HG03457 (cell line): Measurements from ENCODE around the gene GNL3.

Experiments used
- ATAC-seq: cut with Tn5 transposase; IDR thresholded peaks from one replicate; pipeline ENCODE4 v1.9.1; 2021; ENCODE audit warnings: moderate number of reproducible peaks; ENCODE audit not compliant: unreplicated experiment

GNL3 gene

GRCh38 chr3:52688266-52688665 lies 2.4 kb downstream of the GNL3 start:
- no peak for ATAC-seq

GRCh38 chr3:52689151-52689550 lies 3.3 kb downstream of the GNL3 start:
- ATAC-seq: no peak

GRCh38 chr3:52690560-52690959 lies 4.7 kb downstream of the GNL3 start:
- no peak for ATAC-seq

- no peak for ATAC-seq
These were observed 7.2 kb downstream of the GNL3 start for GRCh38 chr3:52693071-52693470.

DNA sequence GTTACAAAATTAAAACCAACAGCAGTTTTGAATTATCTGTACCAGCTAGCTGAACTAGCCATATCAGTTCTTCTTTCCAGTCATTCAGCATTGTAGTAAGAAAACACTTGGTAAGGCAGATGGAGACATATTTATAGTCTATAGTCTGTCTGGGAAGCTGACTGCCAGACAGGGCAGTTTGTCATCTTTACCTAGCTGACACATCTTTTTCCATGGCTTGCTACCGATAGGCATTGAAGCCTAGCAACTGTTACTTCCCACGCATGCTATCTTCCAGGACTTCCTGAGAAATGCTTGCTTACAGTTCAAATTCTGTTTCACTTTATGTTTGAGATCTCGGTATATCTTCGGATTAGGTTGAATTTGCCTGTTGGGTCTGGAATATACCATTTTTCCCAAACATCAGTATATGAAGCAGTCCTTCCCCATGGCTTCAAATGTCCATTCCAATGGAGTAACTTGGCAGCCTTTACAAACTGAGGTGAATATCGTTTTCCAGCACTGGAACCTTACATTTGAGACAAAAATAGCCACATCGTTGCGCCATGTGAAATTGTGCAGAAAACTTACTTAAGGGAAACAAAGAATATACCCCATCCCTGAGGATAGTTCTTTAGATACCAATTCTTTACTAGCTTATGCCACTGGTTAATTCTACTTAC lies 8.8 kb downstream of the GNL3 start:
- ATAC-seq: no peak

GRCh38 chr3:52695798-52696671 lies 10.2 kb downstream of the GNL3 start:
- ATAC-seq: no peak

DNA sequence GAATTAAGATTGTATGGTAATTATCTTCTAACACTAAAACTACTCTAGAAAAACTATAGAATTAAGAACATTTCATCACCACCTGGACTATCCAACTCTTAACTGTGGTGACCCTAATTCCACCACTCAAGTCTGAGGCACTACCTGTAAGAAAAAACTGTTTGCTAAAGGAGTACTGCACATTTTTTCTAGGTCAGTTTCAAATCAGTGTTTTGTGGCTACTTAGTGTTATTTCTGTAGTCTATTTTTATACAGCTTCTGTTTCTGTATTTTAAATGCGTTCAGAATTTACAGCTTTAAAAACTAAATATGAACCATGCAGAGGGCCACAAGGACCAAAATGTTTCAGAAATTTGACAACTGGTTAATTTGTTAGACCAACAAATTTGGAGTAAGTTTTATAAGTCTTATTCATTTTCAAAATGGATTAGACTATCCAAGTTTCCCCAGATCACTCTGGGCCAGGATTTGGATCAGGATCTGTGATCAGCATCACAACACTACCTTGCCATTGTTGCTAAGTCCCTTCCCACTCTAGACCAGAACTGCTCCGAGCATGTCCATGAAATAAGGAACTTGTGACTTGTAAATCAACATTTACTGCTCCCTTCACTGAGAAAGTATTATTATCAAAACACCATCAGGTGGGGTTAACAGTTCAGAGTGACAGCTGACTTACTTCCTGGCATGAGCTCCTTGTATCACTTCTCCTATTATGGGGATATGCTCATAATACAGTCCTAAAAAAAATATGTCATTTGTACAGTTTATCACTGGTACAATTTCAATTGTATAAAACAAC lies 11.2 kb downstream of the GNL3 start:
- ATAC-seq: no peak

DNA sequence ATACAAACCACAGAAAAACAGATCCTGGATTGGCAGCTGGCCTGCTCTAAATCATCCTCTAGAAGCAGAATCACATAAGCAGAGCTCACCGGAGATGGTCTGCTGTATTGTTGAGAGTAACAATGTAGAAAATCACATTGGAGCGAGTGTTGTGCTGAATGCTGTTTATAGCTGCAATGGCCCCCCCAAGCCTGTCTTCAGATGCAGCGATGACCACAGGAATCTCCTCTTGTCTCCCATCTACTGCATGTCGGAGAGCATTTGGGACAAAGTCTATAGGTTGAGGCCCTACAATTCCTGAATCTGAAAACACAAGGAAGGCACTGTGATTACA lies 11.8 kb downstream of the GNL3 start:
- ATAC-seq: no peak

DNA sequence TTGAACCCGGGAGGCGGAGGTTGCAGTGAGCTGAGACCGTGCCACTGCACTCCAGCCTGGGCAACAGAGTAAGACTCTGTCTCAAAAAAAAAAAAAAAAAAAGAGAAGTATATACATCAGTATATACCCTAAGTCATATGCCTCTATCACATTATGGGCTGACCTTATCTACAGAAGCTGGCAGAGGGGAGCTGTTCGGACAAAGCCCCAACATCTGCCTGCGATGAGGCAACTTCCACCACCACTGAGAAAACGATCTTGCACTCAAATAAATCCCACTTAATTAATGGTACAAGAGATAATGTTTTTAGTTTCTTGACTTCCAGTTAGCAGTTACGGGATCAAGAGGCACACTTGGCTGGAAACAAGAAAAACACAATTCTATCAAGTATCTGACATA lies 17.5 kb downstream of the GNL3 start:
- no peak for ATAC-seq

GRCh38 chr3:52704611-52705437 lies 19.0 kb downstream of the GNL3 start:
- ATAC-seq: peak; percentile 3

GRCh38 chr3:52705438-52705687 lies 19.5 kb downstream of the GNL3 start:
- no peak for ATAC-seq

DNA sequence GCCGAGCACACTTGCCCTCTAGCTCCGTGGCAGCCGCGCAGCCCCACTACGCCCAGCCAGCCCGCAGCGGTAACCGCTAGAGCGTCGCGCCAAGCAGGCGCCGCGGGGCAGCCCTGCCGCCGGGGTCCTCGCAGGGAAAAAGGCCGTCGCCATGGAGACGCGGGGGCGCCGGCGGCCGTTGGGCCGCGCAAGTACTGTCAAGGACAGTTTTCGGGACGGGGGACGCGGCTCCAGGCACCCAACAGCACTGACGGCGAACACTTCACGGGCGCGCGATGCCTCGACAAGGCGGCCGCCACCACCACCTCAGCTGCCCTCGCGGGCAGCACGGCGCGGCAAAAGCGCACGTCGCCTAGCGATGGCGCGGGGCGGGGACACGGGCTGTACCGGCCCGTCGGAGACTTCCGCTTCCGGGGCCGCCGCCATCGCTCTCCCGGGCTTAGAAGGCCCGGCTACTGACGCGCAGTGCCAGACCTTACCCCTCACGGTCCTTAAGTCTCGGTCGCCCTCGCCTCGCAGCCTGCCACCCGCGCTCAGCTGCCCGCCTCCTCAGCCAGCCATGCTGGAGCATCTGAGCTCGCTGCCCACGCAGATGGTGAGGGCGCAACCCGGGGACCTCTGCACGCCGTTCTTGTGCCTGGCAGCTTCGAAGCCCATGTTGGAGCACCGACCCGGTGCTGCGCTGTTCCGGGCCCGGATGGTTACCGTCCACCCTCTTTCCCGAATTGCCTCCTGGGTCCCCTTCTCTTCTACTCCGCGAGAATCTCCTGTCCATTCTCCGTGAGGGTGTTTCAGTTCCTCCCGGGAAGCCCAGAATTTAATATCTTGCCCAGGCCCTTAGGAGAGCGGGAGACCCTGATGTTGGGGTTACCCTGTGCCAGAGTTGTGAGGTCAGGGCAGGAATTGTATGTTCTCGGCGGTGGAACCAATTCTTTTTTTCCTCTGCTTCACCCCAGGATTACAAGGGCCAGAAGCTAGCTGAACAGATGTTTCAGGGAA lies 20.2 kb downstream of the GNL3 start, which contains the start of the genes GLT8D1 and SPCS1:
Gene GLT8D1, minus strand, starts transcription at position 104 of the 999 bp plus-strand sequence. CDS start 5,331 bp downstream, outside the sequence.
Gene SPCS1, plus strand, starts transcription at position 419 of the 999 bp plus-strand sequence. Its CDS starts 141 bp downstream, at position 560.
- peak; percentile 69 for ATAC-seq

DNA sequence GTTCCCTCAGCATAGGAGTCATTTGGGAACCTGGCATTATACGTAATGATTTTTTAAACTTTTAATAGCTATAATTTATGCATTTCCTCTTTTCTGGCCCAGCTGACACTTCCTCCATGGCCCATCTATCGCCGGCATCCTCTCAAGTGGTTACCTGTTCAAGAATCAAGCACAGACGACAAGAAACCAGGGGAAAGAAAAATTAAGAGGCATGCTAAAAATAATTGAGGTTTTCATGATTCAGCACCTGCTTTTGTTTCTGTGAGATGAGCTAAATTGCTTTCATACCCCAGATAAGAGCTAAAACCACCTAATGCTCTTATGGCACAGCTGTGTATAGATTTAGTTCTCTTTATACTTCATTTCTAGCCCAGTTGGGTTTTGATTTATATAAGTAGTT lies 21.8 kb downstream of the GNL3 start:
- no peak for ATAC-seq

GRCh38 chr3:52710512-52710911 lies 24.7 kb downstream of the GNL3 start:
- ATAC-seq: no peak

DNA sequence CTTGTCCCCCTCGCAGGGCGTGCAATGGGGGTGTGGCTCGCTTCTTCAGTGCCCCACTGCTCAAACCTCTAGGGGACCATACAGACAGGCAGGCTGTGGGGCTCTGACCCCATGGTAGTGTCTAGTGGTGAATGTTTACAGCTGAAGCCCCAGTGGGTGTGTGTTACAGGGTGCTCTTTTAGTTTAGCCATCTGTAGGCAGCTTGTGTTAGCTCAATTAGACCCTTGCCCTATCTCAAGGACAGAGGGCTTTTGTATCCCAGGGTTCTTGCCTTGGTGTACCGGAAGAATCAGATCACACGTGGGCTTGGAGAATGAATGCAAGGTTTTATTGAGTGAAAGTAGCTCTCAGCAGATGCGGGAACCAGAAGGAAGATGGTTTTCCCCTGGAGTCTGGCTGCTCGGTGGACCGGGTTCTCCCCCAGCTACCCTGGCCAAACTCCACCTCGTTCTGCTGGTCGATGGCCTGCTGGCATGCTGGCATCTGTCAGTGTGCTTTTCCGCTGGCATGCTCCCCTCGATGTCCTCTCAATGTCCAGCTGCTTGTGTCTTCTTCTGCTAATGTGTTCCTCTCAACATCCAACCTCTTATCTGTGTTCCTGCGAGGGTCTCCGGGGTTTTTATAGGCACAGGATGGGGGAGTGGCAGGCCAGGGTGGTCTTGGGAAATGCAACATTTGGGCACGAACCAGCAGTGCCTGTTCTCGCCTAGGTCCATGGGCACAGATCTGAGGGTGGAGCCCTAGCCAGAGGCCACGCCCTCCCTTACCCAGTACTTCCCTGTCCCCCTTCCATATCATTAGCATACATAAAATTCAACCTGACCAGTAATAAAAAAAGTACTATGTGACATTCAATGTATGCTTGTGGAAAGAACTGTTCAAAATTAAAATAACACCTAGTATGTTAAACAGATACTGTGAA lies 26.7 kb downstream of the GNL3 start:
- no peak for ATAC-seq

DNA sequence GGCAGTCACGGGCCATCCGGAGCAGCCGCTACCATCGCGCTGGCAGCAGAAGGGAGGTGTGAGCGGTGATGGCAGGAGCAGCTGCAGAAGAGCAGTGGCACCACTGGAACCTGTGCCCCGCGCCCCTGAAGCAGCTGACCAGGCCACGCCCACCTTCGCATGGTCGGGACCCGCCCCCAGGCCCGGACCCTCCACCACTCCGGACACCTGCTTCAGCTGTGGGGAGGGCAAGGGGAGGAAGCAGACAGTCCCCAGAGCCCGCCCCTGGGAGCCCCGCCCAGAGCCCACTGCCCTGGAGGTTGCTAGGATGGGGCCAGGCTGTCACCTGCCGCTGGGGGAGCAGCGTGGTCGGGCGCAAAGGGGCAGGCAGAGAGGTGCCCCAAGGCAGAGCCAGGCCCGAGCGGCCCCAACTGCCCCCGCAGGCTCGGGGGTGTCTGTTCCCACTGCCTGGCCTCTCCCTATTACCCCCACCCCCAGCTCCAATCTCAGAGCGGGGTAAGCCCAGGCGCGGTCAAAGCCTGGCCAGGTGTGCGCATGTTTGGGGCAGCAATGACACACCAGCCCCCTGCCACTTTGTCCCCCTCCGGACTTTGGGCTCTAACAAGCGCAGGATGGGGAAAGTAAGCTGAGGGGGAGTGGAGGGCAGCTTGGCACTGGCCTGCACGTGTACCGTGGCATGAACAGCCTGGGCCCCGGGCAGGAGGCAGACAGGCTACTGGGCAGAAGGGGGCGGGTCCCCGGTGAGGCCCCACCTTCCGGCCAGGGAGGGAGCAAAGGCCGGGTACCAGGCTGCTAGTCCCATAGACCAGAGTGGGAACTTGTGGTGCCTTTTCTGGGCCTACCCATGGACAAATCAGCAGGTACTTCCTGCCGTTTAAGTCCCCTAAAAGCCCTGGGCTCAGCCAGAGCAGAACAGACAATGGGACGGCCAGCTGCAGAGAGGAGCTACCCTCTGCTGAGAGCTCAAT lies 28.8 kb downstream of the GNL3 start:
- ATAC-seq: no peak

DNA sequence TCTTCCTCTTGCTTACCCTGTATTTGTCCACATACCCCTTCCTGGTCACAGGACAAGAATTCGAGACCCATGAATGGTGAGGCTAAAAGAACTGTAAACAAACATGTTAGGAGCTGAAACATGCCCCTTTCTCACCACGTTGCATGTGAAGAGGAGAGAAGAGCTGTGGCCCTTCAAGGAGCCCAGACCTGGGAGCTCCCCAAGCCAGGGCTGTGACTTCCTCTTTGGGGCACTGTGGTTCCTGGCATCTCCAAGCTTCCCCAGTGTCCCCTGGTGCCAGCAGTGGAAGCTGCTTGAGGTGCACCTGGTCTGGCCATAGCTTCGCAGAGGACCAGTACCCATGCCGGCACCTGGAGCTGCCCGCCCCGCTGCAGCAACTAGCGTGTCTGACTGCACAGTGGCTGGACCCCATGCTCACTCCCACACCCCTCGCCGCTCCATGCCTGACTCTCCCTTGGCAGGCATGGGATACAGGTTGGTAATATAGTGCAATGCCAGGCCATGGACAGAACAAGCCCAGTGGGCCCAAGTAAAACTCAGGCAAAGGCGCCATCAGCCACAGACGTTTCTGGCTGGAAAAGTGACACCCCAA lies 30.0 kb downstream of the GNL3 start:
- no peak for ATAC-seq
